Measurements from ENCODE around the gene TBC1D4.
"Not testable (repeated sequence)": the region's sequence is repeated elsewhere in the genome, so short reads cannot be mapped to it uniquely, and the experiment has no call there.

The TBC1D4 gene

DNA sequence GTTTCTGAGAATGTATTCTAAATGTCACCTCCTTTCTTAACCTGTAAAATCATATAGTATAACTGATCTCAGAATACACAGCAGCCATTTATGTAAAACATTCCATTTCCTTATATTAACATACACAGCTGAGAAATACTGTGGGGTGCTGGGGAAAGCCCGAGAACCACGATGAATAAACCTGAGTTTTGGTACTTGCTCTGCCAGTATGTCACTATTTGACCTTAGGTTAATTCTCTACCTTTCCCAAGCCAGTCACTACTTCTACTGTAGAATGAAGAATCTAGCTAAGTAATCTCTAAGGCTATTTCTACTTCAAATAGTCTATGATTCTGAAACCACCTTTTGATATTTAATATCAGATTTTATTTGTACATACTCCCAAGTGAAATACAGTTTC, 173.7 kb downstream of the TBC1D4 start:
- Histone ChIP-seq H3K4me2 (no peak overlapping the region), H3K9me3 (no peaks in the 10 kb centered on the region), H3K36me3 (peaks cover 57% of the 10 kb centered on the region), H3K4me3 (no peak overlapping the region), H3K27ac (no peak overlapping the region), H4K20me1 (no peaks in the 10 kb centered on the region), H3K9ac (no peak overlapping the region), H3K27me3 (no peaks in the 10 kb centered on the region), H3K4me1 (no peaks in the 10 kb centered on the region)
- no peak for TF ChIP-seq Cebpa-rat (IDR thresholded peaks at IDR 0.05)

- no peaks in the 10 kb centered on the region for H4K20me1 ChIP-seq
- H3K4me1 ChIP-seq = no peaks in the 10 kb centered on the region
- no peak overlapping the region for H3K27ac ChIP-seq
- no peak overlapping the region for H3K4me2 ChIP-seq
- no peaks in the 10 kb centered on the region for H3K27me3 ChIP-seq
- no peak for TF ChIP-seq Cebpa-rat (IDR thresholded peaks at IDR 0.05)
- H3K4me3 ChIP-seq = no peak overlapping the region
- H3K36me3 ChIP-seq = peaks cover 58% of the 10 kb centered on the region
- no peaks in the 10 kb centered on the region for H3K9me3 ChIP-seq
- H3K9ac ChIP-seq = no peak overlapping the region
Measured at GRCh38 chr13:75307370-75307949, 174.5 kb downstream of the TBC1D4 start.

GRCh38 chr13:75306967-75307366, 175.0 kb downstream of the TBC1D4 start:
- not testable (repeated sequence) for H3K4me1 ChIP-seq, H3K4me3 ChIP-seq, H3K9me3 ChIP-seq, H3K4me2 ChIP-seq, H3K27me3 ChIP-seq, H3K27ac ChIP-seq, H3K9ac ChIP-seq, H4K20me1 ChIP-seq
- H3K36me3 ChIP-seq = peaks cover 59% of the 10 kb centered on the region

DNA sequence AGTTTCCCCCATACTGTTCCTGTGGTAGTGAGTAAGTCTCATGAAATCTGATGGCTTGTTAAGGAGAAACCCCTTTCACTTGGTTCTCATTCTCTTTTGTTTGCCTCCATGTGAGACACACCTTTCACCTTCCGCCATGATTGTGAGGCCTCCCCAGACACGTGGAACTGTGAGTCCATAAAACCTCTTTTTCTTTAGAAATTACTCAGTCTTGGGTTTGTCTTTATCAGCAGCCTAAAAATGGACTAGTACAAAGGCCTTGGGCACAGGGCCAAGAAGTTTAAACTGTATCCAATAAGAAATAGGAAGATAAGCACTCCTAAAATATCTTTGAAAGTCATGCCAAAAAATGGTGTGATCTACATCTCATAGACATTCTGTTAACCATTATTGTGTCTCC, 176.9 kb downstream of the TBC1D4 start:
- no peak for TF ChIP-seq Cebpa-rat (IDR thresholded peaks at IDR 0.05)
- H3K4me2 ChIP-seq = no peak overlapping the region
- H3K36me3 ChIP-seq = peaks cover 49% of the 10 kb centered on the region
- no peak overlapping the region for H3K27ac ChIP-seq
- H3K9ac ChIP-seq = no peak overlapping the region
- H3K4me1 ChIP-seq = no peaks in the 10 kb centered on the region
- no peaks in the 10 kb centered on the region for H3K27me3 ChIP-seq
- no peaks in the 10 kb centered on the region for H4K20me1 ChIP-seq
- no peaks in the 10 kb centered on the region for H3K9me3 ChIP-seq
- H3K4me3 ChIP-seq = no peak overlapping the region

- H3K27me3 ChIP-seq = no peaks in the 10 kb centered on the region
Measured at GRCh38 chr13:75303263-75303662, 178.7 kb downstream of the TBC1D4 start.

GRCh38 chr13:75302071-75302698, 179.8 kb downstream of the TBC1D4 start:
- H3K36me3 ChIP-seq = peaks cover 56% of the 10 kb centered on the region
- no peaks in the 10 kb centered on the region for H3K9me3 ChIP-seq
- H3K4me1 ChIP-seq = no peaks in the 10 kb centered on the region
- no peaks in the 10 kb centered on the region for H3K27me3 ChIP-seq
- no peak overlapping the region for H3K4me2 ChIP-seq
- TF ChIP-seq Cebpa-rat (IDR thresholded peaks at IDR 0.05) = no peak
- H3K27ac ChIP-seq = no peak overlapping the region
- no peak overlapping the region for H3K9ac ChIP-seq
- no peak overlapping the region for H3K4me3 ChIP-seq
- H4K20me1 ChIP-seq = no peaks in the 10 kb centered on the region

More at GRCh38 chr13:75303263-75303662, 178.7 kb downstream of the TBC1D4 start:
- no peak for TF ChIP-seq Cebpa-rat (IDR thresholded peaks at IDR 0.05)
- Histone ChIP-seq H3K36me3 (peaks cover 59% of the 10 kb centered on the region), H3K4me2 (no peak overlapping the region), H3K9ac (no peak overlapping the region), H3K27ac (no peak overlapping the region), H3K4me3 (no peak overlapping the region), H3K4me1 (no peaks in the 10 kb centered on the region), H3K9me3 (no peaks in the 10 kb centered on the region), H4K20me1 (no peaks in the 10 kb centered on the region)

DNA sequence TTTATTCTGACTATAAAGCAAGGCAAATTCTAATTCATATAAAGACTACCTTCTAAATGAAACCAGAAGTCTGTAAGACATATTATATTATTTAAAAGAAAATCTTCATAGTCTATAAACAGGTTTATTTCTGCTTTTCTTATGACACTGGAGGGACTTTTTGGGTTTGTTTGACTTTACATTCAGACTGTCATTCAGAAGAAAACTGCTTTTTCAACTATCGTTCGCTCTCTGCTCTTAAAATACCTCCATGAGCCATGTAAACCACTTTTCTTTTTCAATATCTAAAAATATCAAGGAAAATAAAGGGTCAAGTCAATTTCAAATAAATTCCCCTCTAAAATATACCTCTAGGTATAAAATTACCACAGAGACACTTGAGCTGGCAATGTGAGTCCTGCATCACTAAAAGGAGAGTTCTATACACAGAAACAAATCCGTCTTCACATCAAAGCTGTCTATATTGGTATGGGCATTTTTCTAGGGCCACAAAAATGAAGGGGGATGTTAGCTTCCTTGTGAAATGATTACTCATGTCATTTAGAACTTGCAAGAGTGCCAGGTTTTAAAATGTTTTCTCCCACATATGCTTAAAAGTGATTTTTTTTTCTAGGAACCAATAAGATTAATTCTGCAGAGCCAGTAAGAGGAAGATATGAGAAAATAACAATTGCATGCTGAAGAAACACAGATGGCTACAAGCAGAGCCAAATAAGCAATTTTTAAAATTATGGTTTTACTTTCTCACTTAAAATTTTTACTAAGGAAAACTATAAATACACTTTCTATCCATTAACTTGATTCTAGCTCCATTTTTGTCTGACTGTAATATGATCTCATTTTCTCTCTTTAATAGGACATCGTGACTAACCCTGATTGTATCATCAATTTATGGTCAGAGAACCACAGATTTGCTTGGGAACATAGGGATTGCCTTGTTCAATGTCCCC, 181.8 kb downstream of the TBC1D4 start:
- peaks cover 52% of the 10 kb centered on the region for H3K36me3 ChIP-seq
- no peak overlapping the region for H3K9ac ChIP-seq
- no peaks in the 10 kb centered on the region for H4K20me1 ChIP-seq
- TF ChIP-seq Cebpa-rat (IDR thresholded peaks at IDR 0.05) = no peak
- no peaks in the 10 kb centered on the region for H3K4me1 ChIP-seq
- no peak overlapping the region for H3K27ac ChIP-seq
- no peaks in the 10 kb centered on the region for H3K27me3 ChIP-seq
- no peak overlapping the region for H3K4me2 ChIP-seq
- H3K4me3 ChIP-seq = no peak overlapping the region
- H3K9me3 ChIP-seq = no peaks in the 10 kb centered on the region

- TF ChIP-seq Cebpa-rat (IDR thresholded peaks at IDR 0.05) = no peak
- H3K9me3 ChIP-seq = no peaks in the 10 kb centered on the region
- H3K4me1 ChIP-seq = no peaks in the 10 kb centered on the region
- no peak overlapping the region for H3K27ac ChIP-seq
- H3K9ac ChIP-seq = no peak overlapping the region
- H3K4me3 ChIP-seq = no peak overlapping the region
- peaks cover 50% of the 10 kb centered on the region for H3K36me3 ChIP-seq
- no peaks in the 10 kb centered on the region for H4K20me1 ChIP-seq
- H3K4me2 ChIP-seq = no peak overlapping the region
- H3K27me3 ChIP-seq = no peaks in the 10 kb centered on the region
Measured at GRCh38 chr13:75299246-75299645, 182.7 kb downstream of the TBC1D4 start.

- Histone ChIP-seq H3K27ac (no peak overlapping the region), H3K4me3 (no peak overlapping the region), H3K36me3 (peaks cover 47% of the 10 kb centered on the region), H3K4me2 (no peak overlapping the region), H3K9me3 (no peaks in the 10 kb centered on the region), H3K27me3 (no peaks in the 10 kb centered on the region), H4K20me1 (no peaks in the 10 kb centered on the region), H3K9ac (no peak overlapping the region), H3K4me1 (no peaks in the 10 kb centered on the region)
- no peak for TF ChIP-seq Cebpa-rat (IDR thresholded peaks at IDR 0.05)
Measured at GRCh38 chr13:75296641-75297040, 185.3 kb downstream of the TBC1D4 start.

GRCh38 chr13:75295201-75295600, 186.8 kb downstream of the TBC1D4 start:
- H4K20me1 ChIP-seq = no peaks in the 10 kb centered on the region
- TF ChIP-seq Cebpa-rat (IDR thresholded peaks at IDR 0.05) = no peak
- H3K9ac ChIP-seq = no peak overlapping the region
- no peaks in the 10 kb centered on the region for H3K9me3 ChIP-seq
- H3K4me2 ChIP-seq = no peak overlapping the region
- no peaks in the 10 kb centered on the region for H3K4me1 ChIP-seq
- no peak overlapping the region for H3K4me3 ChIP-seq
- no peak overlapping the region for H3K27ac ChIP-seq
- H3K36me3 ChIP-seq = peaks cover 58% of the 10 kb centered on the region
- H3K27me3 ChIP-seq = no peaks in the 10 kb centered on the region
